Common myeloid progenitor, CD34-positive (primary cell): ENCODE results near the gene DNAH17.
"Not testable (repeated sequence)": the region's sequence is repeated elsewhere in the genome, so short reads cannot be mapped to it uniquely, and the experiment has no call there.

ENCODE experiments used
- CTCF ChIA-PET: fragments of 350-600 bp; sonication (Branson Sonifier 250); formaldehyde crosslinking; loops from one replicate; lab custom pipeline; 2021; ENCODE audit warnings: antibody characterized with exemption; lab: Charles Lee
- POLR2A ChIA-PET: fragments of 350-600 bp; sonication (Branson Sonifier 250); formaldehyde crosslinking; loops from one replicate; lab custom pipeline; 2021; ENCODE audit warnings: antibody characterized with exemption; lab: Charles Lee
- DNase-seq, 3 donors: peaks; one replicate each; pipeline versions ENCODE4 v3.0.0 to v3.0.0-alpha.2; 2013
- H3K27ac ChIP-seq, 2 experiments: 1 replicate in 1 of 2; 2 replicates in 1 of 2; pipeline ENCODE4 v1.7.0; 2013; ENCODE audit warnings: inconsistent platforms in 2 of 2, low read length in 2 of 2, mild to moderate bottlenecking in 2 of 2, low read depth in 1 of 2, moderate library complexity in 1 of 2; ENCODE audit not compliant: severe bottlenecking in 2 of 2, insufficient read depth in 1 of 2, poor library complexity in 1 of 2
- H3K27me3 ChIP-seq, 5 experiments: replicated peaks in 2 of 5; 1 replicate in 3 of 5; 2 replicates in 2 of 5; pipeline versions ENCODE4 v1.6.1 to v1.7.0; 2013; ENCODE audit warnings: low read length in 4 of 5, mild to moderate bottlenecking in 2 of 5, moderate library complexity in 2 of 5, inconsistent platforms in 1 of 5; ENCODE audit not compliant: insufficient read depth in 5 of 5, control insufficient read depth in 4 of 5
- H3K36me3 ChIP-seq, 4 experiments: 1 replicate in 2 of 4; 2 replicates in 2 of 4; pipeline versions ENCODE4 v1.6.1 to v1.7.0; 2013; ENCODE audit warnings: low read length in 3 of 4, control low read depth in 1 of 4, mild to moderate bottlenecking in 1 of 4; ENCODE audit not compliant: control insufficient read depth in 4 of 4, insufficient read depth in 4 of 4
- H3K4me1 ChIP-seq, 4 experiments: 1 replicate in 3 of 4; 2 replicates in 1 of 4; pipeline versions ENCODE4 v1.6.1 to v1.7.1; 2013; ENCODE audit warnings: low read length in 3 of 4, mild to moderate bottlenecking in 3 of 4, control low read depth in 1 of 4, inconsistent platforms in 1 of 4, moderate library complexity in 1 of 4; ENCODE audit not compliant: control insufficient read depth in 4 of 4, insufficient read depth in 4 of 4; ENCODE audit errors: control extremely low read depth in 1 of 4
- H3K4me3 ChIP-seq, 7 experiments: 1 replicate in 4 of 7; 2 replicates in 3 of 7; pipeline versions ENCODE4 v1.5.1 to v1.7.0; 2013; ENCODE audit warnings: mild to moderate bottlenecking in 7 of 7, low read length in 6 of 7, moderate library complexity in 6 of 7, inconsistent platforms in 2 of 7, low read depth in 2 of 7, control low read depth in 1 of 7; ENCODE audit not compliant: insufficient read depth in 4 of 7, control insufficient read depth in 1 of 7; ENCODE audit errors: extremely low read depth in 1 of 7
- H3K9me3 ChIP-seq, 5 experiments: 1 replicate in 4 of 5; 2 replicates in 1 of 5; pipeline versions ENCODE4 v1.6.1 to v1.7.1; 2013; ENCODE audit warnings: low read length in 4 of 5, mild to moderate bottlenecking in 2 of 5, inconsistent platforms in 1 of 5, low read depth in 1 of 5, moderate library complexity in 1 of 5; ENCODE audit not compliant: control insufficient read depth in 4 of 5, insufficient read depth in 2 of 5; ENCODE audit errors: control extremely low read depth in 1 of 5
- WGBS: methylation state at CpG from one replicate; pipeline ENCODE4 v1.1.5; 2013; ENCODE audit not compliant: insufficient coverage; 5-methylcytosine and 5-hydroxymethylcytosine counted together

DNAH17 gene

DNA sequence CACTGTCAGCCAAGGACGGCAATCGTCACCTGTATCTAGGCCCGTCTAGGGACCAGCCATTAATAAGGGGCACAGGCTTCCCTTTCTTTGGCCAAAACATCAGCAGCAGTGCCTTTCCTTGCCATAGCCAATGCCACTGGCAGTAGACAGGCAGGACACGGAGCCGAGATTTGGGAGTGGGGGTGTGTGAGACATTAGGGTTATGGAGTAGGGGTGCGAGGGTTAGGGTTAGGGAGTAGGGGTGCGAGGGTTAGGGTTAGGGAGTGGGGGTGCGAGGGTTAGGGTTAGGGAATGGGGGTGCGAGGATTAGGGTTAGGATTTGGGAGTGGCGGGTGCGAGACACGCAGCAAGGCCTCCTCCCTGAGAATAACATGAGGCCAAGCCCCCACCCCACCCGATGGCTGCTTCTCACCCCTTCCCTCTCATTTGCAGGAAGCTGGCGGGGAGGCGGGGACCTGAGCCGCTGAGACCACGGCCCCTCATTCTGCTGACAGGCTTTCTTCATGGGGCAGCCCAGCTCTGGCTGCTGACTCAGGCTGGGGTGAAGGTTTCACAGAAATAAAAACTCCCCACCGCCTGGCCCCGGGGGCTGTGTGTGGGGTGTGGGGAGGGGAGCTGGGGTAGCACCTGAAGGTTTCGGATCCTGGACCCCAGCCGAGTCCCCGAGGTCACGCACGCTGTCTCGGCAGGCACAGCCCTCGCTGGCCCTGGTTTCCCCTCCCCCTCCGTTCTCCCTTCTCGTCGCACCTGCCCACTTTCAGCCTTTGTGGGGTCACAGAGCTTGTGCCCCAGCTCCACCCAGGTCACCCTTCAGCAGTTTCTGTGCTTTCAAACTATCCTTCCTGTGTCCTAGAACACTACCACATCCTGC, 104.9 kb downstream of the DNAH17 start:
- peaks cover 0 to 5% (median 0%) of the 10 kb centered on the region in 5 experiments for H3K27me3 ChIP-seq
- H3K9me3 ChIP-seq: no peaks in the 10 kb centered on the region
- H3K4me3 ChIP-seq: no peak overlapping the region
- no peaks in the 10 kb centered on the region for H3K4me1 ChIP-seq
- ChIA-PET POLR2A (no interaction called here), CTCF (interaction anchor here (1.0 to 1.3 kb wide), 2 partner anchors 21 to 26 kb away, joined by 3 read pairs; no protein-coding TSS in a partner anchor)
- no peaks in the 10 kb centered on the region for H3K36me3 ChIP-seq
- DNase-seq: no peak
- no peak overlapping the region for H3K27ac ChIP-seq
- 87% methylated on average over 23 of the region's 29 CpGs for WGBS

DNA sequence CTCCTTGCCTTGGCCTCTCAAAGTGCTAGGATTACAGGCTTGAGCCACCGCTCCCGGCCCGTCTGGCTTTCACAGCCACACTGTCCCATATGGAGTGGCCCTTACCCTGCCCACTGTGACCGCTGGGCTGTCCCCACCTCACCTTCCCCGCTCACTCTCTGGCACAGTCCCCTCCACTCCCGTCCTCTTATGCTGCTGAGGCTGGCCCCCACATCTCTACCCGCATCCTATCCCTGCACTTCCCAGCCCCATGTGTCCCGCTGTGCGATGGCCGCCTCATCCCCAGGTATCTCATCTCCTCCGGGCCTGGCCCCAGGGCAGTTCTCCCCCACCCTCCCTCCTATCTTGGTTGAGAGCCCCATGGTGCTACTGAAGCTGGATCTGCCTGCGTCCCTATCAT, 105.6 kb downstream of the DNAH17 start:
- Histone ChIP-seq H3K9me3 (no peaks in the 10 kb centered on the region), H3K4me1 (no peaks in the 10 kb centered on the region), H3K27me3 (peaks cover 0 to 5% (median 0%) of the 10 kb centered on the region in 5 experiments), H3K4me3 (no peak overlapping the region), H3K36me3 (no peaks in the 10 kb centered on the region), H3K27ac (no peak overlapping the region)
- POLR2A ChIA-PET: no interaction called here
- DNase-seq: no peak
- CTCF ChIA-PET: no interaction called here
- 99% methylated on average over 12 of the region's 12 CpGs for WGBS

DNA sequence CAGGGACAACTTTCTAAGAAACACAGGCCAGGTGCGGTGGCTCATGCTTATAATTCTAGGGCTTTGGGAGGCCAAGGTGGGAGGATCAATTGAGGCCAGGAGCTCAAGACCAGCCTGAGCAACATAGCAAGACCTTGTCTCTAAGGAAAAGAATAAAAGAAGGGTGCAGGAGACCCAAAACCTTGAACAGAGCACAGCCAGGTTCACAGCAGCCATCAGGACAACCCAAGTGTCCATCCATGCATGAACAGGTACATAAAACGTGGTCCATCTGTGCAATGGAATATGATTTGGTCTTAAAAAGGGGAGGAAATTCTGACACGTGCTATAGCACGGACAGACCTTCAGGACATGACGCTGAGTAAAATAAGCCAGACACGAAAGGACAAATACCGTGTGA, 107.8 kb downstream of the DNAH17 start:
- POLR2A ChIA-PET: no interaction called here
- CTCF ChIA-PET: no interaction called here
- 97% methylated on average over 7 of the region's 7 CpGs for WGBS

DNA sequence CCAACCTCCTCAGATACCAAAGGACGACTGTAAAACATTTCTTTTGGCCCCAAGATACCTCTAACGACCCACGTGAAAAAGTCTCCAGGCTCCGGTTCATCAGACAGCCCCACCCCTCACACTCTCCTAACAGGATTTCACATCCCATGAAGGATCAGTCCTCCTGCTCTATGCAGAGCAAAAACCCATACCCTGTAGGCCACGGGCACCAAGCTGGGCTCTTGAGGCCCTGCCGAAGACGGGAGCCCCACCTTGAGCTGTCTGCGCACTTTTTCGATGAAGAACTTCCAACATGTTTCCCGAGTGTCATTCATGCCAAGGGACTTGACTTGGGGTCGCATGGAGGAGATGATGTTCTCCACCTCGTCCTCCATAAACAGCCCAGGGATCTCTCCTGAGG, 108.8 kb downstream of the DNAH17 start:
- H3K4me3 ChIP-seq: no peak overlapping the region
- ChIA-PET CTCF (no interaction called here), POLR2A (no interaction called here)
- WGBS: 93% methylated on average over 8 of the region's 12 CpGs
- DNase-seq: no peak
- H3K27me3 ChIP-seq: no peaks in the 10 kb centered on the region
- no peaks in the 10 kb centered on the region for H3K9me3 ChIP-seq
- no peaks in the 10 kb centered on the region for H3K36me3 ChIP-seq
- H3K27ac ChIP-seq: no peak overlapping the region
- no peaks in the 10 kb centered on the region for H3K4me1 ChIP-seq

More for the DNA sequence above, 107.8 kb downstream of the DNAH17 start:
- DNase-seq: no peak
- H3K27ac ChIP-seq: no peak overlapping the region
- H3K4me1 ChIP-seq: no peaks in the 10 kb centered on the region
- H3K4me3 ChIP-seq: no peak overlapping the region
- no peaks in the 10 kb centered on the region for H3K36me3 ChIP-seq
- H3K27me3 ChIP-seq: peaks cover 0 to 1% (median 0%) of the 10 kb centered on the region in 5 experiments
- H3K9me3 ChIP-seq: no peaks in the 10 kb centered on the region

DNA sequence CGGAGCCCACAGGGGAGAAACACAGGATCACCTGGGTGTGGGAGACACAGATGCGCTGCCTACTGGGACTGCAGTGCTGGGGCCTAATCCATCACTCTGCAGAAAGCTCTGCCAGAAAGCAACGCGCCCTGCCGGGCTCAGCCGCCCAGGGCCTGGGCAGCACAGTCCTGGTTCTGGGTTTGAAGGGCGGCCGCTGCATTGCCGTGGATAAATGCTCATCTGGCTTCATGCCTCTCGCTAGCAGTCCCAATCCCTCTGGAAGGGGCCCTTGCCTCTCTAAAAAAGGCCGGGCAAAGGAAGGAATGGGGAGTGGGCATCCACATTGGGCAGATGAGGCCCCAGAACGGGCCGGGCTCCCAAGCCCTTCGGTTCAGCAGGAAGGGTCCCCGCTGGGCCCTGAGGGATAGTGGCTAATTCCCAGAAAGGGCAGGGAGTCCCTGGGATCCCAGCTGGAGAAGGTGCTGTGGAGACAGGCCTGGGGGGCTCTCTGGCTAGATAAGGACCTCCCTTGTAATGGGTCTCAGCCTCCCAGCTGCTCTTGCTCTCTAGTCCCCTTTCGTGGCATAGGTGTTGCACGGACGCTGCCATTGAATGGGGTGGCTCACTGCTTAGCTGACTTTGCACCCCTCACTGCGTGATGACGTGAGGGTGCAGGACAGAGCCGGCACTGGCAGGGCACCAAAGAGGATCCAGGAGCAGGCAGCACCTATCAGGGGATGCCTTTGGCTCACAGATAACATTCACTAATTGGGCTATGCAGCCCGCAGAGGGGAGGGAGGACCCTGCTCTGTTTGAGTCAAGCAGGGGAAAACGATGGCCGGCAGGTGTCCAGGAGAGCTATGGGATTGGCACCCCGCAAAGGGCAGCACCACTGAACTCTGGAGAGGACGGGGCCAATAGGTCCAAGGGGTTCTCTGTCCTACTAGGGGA, 110.1 kb downstream of the DNAH17 start:
- WGBS: 97% methylated on average over 25 of the region's 26 CpGs
- H3K36me3 ChIP-seq: no peaks in the 10 kb centered on the region
- H3K4me3 ChIP-seq: no peak overlapping the region
- H3K4me1 ChIP-seq: no peaks in the 10 kb centered on the region
- no peak for DNase-seq
- ChIA-PET CTCF (interaction anchor here (0.7 kb wide), 1 partner anchor 48 kb away, joined by 4 read pairs; no protein-coding TSS in a partner anchor), POLR2A (no interaction called here)
- H3K27ac ChIP-seq: no peak overlapping the region
- no peaks in the 10 kb centered on the region for H3K9me3 ChIP-seq
- no peaks in the 10 kb centered on the region for H3K27me3 ChIP-seq

DNA sequence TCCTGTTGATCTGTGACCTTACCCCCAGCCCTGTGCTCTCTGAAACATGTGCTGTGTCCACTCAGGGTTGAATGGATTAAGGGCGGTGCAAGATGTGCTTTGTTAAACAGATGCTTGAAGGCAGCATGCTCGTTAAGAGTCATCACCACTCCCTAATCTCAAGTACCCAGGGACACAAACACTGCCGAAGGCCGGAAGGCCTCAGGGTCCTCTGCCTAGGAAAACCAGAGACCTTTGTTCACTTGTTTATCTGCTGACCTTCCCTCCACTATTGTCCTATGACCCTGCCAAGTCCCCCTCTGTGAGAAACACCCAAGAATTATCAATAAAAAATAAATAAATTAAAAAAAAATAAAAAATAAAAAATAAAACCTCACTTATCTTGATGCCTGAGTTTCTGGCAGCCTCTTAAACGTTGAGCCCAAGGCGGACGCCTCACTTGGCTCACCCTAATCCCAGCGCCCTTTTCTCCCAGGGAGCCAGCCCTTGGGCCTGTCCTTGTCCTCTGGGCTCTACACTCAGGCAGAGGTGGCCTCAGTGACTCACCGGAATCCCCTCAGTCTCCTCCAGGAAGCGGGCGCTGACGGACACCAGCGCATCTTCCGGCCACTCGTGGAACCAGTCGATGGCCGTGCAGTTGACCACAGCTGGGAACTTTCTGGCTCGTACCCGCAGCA, 110.9 kb downstream of the DNAH17 start:
- H3K27me3 ChIP-seq, H3K4me1 ChIP-seq, POLR2A ChIA-PET, H3K4me3 ChIP-seq, H3K36me3 ChIP-seq, CTCF ChIA-PET, H3K27ac ChIP-seq, H3K9me3 ChIP-seq, DNase-seq: not testable (repeated sequence)
- 90% methylated on average over 18 of the region's 19 CpGs for WGBS
